Coronary artery (tissue), 2 donors: ENCODE data around the gene NOD2.
A peak's percentile ranks its signal among the peaks of the same experiment; 100 is the strongest.

Source experiments
- DNase-seq: peaks from one replicate; pipeline ENCODE4 v3.0.0-alpha.2; 2017; ENCODE audit warnings: low spot score
- H3K27ac ChIP-seq, 2 donors: fragments of 200-600 bp; sonication (generic); one replicate each; pipeline ENCODE4 v1.5.1; 2016 to 2019
- H3K4me3 ChIP-seq: fragments of 200-600 bp; sonication (generic); 2 replicates; pipeline ENCODE4 v1.5.1; 2016; ENCODE audit warnings: mild to moderate bottlenecking, moderate library complexity
- TF ChIP-seq, protein P1 (sequence below): fragments of 200-600 bp; sonication (generic); IDR thresholded peaks from one replicate; pipeline ENCODE4 v1.5.1; 2019; ENCODE audit warnings: antibody characterized with exemption

Gene NOD2

DNA sequence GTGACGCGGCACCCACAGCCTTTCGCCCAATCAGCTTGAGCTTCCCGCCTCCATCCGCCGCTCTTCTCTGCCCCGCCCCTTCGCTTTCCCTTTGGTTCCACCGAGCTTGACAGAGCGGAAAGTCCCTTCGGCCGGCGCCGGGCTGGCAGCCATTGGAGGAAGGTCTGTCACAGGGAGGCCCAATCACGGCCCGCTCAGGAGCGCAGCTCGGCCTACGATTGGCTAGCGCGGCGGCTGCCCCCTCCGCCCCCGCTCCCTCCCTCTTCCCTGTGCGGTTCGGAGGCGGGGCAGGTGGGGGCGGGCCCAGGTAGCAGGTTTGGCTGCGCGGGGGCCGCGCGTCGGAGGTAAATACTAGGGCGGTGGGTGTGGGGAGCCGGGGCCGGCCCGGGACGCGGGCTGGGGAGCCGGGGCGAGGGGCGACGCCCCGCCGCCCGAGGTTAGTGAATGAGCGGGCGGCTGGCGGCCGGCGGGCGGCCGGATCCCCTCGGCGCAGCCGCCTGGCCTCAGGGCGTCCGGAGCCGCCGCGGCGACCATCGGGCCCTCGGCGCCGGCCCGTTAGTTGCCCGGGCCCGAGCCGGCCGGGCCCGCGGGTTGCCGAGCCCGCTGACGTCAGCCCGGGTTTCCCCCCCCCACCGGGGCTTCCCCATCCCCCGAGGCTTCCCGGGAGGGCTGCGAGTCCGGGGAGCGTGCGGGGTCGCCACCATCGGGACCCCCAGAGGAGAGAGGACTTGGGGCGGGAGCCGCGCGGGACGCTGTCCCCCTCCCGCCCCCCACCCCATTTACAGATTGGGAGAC lies 48.6 kb downstream of the NOD2 start, which contains the start of gene CYLD:
Gene CYLD (plus strand): TSS at position 306 of the 795 bp plus-strand sequence. CDS start 7,613 bp downstream, outside the sequence.
- Histone ChIP-seq H3K27ac (peak within 1 kb of the TSS; percentile 95), H3K4me3 (peak within 1 kb of the TSS; percentile 99)
- TF ChIP-seq, protein P1, sequence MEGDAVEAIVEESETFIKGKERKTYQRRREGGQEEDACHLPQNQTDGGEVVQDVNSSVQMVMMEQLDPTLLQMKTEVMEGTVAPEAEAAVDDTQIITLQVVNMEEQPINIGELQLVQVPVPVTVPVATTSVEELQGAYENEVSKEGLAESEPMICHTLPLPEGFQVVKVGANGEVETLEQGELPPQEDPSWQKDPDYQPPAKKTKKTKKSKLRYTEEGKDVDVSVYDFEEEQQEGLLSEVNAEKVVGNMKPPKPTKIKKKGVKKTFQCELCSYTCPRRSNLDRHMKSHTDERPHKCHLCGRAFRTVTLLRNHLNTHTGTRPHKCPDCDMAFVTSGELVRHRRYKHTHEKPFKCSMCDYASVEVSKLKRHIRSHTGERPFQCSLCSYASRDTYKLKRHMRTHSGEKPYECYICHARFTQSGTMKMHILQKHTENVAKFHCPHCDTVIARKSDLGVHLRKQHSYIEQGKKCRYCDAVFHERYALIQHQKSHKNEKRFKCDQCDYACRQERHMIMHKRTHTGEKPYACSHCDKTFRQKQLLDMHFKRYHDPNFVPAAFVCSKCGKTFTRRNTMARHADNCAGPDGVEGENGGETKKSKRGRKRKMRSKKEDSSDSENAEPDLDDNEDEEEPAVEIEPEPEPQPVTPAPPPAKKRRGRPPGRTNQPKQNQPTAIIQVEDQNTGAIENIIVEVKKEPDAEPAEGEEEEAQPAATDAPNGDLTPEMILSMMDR: no peak
- peak; percentile 100 for DNase-seq

DNA sequence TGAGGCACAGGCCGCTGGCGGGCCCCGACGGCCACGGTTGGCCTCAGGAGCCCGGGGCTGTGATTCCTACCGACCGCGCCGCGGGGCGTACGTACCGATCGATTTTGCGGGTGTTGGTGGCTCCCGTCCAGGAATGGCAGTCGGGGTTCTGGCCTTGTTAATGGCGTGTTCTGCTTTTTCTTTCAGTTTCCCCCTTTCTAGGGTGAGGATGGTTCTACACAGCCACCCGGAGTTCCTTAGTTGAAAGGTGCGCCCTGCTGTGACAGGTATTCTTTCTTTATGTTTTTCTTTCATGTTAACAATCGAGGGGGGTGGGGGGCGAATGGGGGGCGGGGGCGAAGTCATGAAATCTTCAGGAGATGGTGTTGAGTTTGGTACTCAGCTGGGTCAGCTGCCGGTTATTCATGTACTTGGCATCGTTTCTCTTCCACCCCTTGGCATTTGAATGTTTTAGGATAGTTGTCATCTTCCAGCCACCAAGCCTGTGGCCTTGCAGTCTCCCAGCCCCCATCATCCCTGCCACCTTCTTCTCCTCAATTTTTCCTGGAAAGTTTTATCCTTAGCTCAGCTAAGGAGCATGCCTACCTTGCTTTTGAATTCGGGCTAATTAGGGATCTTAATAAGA lies 49.3 kb downstream of the NOD2 start:
- Histone ChIP-seq H3K27ac (peak overlapping the region; percentile 95), H3K4me3 (peak overlapping the region; percentile 99)
- DNase-seq: no peak
- TF ChIP-seq, protein P1: no peak

DNA sequence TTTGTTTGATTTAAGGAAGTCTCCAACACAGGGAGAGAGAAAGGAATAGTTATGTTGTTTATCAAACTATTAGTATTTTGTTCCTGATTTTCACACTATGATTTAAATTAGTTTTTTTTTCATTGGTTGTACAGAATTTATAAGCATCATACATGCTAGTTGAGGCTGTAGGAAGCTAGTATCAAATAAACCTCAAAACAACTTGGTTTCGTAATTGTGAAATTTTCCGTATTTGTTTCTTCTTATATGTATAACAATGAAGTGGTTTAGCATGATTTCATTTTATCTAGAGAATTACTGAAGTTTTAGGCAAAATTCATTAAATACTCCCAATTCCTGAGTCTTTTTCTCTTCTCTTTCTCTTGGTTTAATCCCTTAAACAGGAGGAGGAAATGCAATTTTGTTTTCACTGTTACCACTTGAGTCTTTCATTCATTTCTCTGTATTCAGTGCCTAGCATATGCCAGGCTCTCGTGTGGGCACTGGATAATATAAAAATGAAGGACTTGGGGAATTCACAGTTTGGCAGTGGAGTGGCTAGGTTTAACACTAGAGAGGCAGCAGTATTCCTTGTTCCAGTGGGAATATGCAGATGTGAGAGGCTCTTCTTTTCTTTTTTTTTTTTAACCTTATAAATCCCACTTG lies 50.3 kb downstream of the NOD2 start:
- Histone ChIP-seq H3K27ac (peak overlapping the region; percentile 95), H3K4me3 (peak overlapping the region; percentile 99)
- DNase-seq: no peak
- TF ChIP-seq, protein P1: no peak

DNA sequence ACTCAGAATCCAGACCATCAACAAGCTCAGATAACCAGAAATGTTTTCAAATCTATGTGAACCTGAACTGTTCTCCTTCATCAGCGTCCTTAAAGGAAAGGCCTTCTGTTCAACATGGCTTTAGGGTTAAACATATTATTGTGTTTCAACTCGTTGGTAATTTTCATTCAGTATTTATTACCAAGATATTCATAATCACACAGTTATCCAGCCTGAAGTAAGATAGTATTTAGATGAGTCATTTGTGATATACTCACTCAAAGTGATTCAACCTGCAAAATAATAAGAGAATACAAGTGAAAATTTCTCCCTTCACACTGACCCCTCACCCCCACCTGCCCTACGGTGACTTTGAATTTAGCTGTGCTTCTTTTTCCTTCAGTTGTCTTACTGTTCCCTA lies 51.5 kb downstream of the NOD2 start:
- no peak overlapping the region for H3K4me3 ChIP-seq

DNA sequence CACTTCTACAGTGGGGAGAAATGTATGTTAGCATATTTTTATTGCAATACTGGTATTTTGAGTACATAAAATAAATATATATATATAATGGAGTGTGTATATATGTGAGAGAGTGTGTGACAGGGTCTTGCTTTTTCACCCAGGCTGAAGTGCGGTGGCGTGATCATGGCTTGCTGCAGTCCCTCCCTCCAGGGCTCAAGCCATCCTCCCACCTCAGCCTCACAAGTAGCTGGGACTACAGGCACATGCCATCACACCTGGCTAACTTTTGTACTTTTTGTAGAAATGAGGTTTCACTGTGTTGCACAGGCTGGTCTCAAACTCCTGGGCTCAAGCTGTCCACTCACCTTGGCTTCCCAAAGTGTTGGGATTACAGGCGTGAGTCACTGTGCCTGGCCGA lies 52.5 kb downstream of the NOD2 start:
- Histone ChIP-seq H3K27ac (no peak overlapping the region), H3K4me3 (no peak overlapping the region)
- DNase-seq: no peak
- TF ChIP-seq, protein P1: no peak

More for the DNA sequence above, 51.5 kb downstream of the NOD2 start:
- DNase-seq: no peak
- no peak overlapping the region for H3K27ac ChIP-seq
- TF ChIP-seq, protein P1: no peak

DNA sequence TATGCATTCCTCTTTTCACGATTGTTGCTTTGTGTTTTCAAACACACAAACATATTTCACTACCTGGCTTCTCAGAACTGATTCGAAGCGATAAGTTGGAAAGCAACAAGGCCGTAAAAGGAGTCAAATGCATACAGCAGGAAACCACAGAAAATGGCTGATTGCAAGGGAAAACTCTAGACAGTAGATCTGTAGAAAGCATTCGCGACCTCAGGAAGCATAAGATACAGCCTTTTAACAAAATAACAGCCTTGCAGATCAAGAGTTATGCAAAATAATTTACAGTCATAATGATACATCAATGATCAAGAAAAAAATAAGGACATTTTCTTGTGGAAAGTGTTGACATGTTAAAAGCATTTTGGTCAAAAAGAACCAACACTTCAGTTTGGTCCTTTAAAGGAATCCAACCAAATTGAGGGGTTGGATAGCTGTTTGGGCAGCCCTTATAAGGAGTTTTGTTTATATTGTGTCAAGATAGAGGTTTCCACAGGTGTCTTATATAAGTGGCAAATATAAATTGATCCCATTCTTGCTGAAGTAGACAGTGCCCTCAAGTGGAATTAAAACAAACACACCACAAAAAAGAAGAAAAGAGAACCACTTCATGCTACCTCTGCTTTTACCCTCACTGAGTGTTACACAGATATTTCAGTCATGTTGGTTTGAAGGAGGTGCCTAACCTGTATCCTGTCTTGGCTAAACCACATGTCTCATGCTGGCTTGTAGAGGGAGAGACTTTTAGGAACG lies 54.0 kb downstream of the NOD2 start:
- H3K4me3 ChIP-seq: peak overlapping the region; percentile 2
- no peak for DNase-seq
- TF ChIP-seq, protein P1: no peak
- H3K27ac ChIP-seq: no peak overlapping the region
